ENCODE results near the gene MT4.

Gene MT4

DNA sequence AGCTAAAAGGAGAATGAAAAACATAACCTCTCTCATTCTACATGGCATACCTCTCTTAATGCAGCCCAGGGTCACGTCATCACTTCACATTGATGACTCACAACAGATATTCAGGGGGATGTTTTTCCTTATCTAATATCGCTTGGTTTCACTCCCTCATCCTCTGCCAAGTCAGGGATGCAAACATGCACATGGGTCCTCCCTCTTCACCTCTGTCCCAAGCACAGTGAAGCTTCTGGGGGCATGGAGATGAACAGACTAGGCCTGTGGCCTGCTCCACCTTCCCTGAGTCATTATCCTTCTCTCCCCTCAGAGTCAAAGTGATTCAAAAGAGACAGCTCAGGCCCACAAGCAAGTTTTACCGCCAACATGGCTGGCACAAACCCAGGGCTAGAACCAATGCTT is 41.2 kb downstream of the MT4 start:
- no peak for DNase-seq

DNA sequence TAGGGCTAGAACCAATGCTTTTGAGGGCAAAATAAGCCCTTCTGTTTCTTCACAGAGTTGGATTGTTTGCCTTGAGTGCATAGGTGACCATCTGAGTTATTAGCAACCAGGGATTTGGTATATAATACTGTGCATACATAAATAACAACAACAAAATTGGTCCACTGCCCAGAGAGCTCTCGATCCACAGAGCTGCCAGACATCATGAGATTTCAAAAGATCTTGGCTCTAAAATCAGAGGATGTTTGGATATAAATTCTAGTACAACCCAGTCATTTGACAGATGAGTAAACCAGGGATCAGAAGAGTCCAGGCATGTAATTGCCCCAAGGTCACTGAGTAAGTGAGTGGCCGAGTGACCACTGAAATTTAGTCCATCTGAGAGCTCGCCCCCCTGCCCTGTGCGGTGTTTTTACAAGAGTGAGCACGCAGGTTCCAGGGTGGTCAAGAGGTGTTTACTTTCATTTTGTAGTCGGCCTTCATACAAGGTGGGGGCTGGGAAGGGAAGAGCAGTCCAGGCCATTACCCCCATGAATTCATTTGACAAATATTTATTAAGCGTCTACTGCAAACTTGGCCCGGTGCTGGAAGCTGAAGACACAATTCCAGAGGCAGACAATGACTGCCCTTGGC is 41.7 kb downstream of the MT4 start:
- DNase-seq, result peak; percentile 51

DNA sequence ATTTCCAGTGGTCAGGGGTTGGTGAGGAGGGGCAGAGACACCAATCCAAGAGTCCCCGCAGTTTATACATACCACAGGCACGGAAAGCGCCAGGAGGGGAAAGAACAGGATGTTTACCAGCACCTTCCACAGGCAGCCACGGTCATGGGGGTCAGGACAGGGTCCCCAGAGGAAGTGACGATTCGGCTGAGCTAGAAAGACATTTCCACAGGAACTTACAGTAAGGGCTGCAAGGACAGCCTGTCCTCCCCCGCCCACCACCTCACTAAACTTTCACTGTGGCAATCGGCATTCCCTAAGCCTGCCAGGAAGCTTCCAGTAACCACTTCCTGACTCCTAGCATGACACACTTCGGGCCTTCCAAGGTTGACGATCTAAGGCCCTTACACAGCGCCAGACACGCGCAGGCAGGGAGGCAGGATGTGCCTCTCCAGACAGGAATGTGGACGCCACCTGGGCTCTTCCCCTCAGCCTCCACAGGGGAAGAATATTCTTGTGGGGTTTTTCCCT is 42.3 kb downstream of the MT4 start:
- no peak for DNase-seq

DNA sequence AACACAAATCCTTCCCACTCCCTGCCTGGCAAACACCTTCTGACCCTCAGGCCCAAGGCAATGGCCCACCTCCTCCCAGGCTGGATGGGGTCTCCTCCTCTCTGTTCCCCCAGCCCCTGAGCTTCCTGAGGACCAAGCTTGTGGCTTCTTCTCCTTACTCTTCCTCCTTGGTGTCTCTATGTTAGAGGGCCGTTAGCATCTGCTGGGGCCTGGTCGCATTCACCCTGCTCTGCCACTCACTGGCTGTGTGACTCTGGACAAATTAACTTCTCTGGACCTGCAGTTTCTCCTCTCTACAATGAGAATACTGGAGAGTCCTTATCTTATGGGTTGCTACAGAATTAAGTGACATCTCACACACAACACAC is 42.8 kb downstream of the MT4 start:
- no peak for DNase-seq

DNA sequence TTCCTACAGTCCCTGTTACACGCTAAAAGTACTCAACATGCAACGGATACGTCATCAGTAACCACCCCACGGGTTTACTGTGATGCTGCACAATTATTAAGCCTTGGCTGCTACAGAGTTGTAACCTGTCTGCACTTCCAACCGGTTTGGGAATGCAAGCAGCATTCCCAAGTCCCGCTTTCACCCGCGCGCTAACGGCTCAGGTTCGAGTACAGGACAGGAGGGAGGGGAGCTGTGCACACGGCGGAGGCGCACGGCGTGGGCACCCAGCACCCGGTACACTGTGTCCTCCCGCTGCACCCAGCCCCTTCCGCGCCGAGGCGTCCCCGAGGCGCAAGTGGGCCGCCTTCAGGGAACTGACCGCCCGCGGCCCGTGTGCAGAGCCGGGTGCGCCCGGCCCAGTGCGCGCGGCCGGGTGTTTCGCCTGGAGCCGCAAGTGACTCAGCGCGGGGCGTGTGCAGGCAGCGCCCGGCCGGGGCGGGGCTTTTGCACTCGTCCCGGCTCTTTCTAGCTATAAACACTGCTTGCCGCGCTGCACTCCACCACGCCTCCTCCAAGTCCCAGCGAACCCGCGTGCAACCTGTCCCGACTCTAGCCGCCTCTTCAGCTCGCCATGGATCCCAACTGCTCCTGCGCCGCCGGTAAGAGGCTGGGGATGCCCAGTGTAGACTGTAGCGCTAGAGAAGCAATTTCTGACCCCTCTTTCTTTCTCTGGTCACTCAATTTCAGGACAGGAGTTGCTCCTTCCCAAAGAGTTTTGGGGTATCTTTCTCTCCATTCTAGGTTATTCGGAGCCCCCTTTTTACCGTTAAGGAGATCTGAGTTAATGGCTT is 43.4 kb downstream of the MT4 start, which contains the start of gene MT2A:
TSS of gene MT2A (plus strand) at position 542 of the 833 bp plus-strand sequence. CDS start at position 614, 72 bp downstream.
- peak; percentile 8 for DNase-seq

DNA sequence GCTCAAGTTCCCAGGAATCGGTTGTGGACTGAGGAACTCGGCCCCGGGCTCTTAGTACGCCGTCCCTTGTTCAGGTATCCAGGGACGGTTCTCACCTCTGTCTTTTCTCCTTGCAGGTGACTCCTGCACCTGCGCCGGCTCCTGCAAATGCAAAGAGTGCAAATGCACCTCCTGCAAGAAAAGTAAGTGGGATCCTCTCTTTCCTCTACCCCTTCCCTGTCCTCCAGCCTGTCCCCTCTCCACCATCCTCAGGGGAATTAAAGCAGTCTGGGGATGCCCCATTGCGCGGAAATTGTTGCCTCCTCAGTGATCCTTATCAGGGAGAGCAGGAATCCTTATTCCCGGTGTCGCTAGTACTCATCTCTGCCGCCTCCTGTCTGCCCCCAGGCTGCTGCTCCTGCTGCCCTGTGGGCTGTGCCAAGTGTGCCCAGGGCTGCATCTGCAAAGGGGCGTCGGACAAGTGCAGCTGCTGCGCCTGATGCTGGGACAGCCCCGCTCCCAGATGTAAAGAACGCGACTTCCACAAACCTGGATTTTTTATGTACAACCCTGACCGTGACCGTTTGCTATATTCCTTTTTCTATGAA is 44.1 kb downstream of the MT4 start:
- no peak for DNase-seq

DNA sequence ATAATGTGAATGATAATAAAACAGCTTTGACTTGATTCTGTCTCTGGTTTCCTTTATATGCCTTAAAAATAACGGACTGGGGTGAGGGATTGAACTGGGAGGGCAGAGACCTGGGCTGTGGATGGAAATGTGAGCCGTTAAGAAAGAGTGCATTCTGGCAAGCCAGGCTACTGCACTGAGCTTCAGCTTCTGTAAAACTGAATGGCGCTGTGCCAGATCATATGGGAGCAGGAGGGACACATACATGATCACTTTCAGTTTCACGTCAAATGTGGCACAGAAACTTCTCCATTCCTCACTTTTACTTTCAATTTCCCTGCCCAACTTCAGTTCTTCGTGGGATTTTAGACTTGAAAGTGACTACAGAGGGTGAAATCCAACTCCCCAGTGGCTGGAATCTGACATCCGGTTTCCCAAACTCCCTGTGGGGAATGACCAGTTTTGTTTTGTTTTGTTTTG is 44.6 kb downstream of the MT4 start:
- peak; percentile 34 for DNase-seq

DNA sequence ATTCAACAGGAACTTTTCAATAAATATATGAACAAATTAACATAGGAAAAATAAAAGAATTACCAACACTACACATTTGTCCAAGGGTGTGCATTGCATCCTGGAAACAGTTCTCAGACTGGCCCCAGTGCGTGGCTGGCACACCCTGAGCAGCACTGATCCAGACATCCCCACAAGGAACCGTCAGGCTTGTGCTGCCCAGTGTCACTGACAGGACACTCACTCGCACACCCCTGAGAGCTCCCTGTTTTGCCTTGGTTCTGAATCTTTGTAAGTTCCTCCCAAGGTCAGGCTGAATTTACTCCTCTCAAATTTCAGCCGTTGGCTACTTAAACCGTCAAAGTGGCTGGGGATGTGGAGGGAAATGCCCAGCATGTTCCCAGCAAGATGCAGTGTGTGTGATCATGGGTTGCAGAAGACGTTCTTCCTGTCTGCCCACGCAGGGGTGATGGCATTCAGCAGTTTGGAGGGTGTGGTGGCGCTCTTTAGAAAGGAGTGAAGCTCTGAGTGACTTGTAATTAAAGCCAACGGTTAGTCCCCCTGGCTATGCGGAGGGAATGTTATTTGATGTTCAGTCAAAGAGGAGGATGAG is 45.2 kb downstream of the MT4 start:
- no peak for DNase-seq

DNA sequence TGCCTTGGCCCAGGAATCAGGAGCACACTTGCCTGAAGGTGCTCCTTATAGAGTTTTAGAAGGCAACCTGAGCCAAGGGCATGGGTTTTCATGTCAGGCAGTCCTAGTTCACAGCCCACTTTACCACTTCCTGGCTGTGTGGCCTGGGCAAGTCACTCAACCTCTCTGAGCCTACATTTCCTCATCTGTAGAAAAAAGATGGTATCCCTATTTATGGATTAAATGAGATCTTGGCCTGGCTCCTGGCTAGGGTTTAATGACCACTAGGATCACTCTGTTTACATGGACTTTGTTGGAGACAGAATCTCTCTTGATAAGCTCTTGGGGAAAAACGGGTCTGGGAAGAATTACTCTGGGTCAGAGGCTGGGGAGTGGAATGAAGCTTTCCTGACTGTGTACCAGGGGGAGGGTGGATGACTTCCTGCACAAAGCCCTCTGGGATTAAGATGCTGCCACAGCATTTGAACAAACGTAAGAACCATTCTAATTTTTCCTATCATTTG is 45.8 kb downstream of the MT4 start:
- no peak for DNase-seq

DNA sequence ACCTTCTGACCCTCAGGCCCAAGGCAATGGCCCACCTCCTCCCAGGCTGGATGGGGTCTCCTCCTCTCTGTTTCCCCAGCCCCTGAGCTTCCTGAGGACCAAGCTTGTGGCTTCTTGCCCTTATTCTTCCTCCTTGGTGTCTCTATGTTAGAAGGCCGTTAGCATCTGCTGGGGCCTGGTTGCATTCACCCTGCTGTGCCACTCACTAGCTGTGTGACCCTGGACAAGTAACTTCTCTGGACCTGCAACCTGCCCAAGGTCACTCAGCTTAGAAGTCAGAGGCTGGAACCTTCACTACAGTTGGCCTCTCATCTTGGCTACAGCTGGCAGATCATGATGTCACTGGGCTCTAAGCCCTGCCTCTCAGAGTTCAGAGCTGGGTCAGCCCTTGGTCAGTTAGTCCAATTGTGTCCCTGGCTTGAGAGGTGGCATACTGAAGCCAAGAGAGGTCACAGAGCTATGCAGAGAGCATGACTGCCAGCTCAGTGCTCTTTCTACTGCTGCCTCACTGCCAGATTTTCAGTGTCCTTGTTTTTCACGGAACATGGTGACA is 46.5 kb downstream of the MT4 start:
- no peak for DNase-seq

DNA sequence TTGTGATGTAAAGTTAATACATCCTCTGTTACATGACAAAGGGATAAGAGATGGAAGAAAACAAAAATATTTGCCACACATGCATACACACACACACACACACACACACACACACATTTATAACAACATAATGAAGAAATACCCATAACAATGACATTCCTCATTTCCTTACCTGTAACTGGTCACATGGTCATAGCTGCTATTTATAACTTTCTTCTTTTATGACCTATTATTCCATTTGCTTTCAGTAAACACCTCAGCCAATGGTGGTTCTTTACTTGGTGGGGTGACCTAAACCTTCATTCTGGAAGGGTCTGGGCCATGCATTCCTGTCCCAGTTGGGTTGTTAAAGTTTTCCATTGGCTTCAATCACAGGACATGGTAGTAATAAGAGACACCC is 48.8 kb downstream of the MT4 start:
- no peak for DNase-seq

DNA sequence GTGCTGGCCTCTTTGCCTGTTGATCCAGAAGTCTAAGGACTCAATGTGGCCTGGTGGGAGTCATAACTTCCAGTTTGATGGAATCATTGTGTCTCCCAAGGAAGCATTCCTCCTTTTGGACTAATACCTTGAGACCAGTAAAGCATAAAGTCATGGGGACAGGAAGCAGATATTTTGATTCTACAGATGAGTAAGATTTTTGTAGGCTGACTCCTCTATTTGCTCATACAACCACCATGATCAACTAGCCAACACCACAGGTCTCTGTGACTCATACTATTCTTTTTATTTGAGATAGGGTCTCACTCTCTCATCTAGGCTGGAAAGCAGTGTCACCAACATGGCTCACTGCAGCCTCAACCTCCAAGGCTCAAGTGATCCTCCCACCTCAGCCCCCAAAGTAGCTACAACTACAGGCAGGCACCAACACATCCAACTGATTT is 49.7 kb downstream of the MT4 start:
- DNase-seq, result no peak

DNA sequence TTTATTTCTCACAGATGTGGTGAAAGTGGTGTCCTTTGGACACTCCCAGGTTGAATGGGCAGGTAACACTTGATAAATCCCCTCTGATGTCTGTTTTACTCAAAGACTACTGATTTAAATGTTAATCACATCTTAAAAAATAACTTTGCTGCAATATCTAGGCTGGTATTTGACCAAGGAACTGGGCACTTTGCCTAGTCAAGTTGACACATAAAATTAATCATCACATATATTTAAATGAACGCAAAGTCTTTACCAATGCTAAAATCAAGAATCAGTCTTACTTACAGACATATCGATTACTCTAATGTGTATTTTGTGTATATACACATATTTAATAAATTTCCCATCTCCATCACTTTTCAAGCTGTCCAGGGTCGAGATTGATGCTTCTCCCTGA is 50.5 kb downstream of the MT4 start:
- no peak for DNase-seq

DNA sequence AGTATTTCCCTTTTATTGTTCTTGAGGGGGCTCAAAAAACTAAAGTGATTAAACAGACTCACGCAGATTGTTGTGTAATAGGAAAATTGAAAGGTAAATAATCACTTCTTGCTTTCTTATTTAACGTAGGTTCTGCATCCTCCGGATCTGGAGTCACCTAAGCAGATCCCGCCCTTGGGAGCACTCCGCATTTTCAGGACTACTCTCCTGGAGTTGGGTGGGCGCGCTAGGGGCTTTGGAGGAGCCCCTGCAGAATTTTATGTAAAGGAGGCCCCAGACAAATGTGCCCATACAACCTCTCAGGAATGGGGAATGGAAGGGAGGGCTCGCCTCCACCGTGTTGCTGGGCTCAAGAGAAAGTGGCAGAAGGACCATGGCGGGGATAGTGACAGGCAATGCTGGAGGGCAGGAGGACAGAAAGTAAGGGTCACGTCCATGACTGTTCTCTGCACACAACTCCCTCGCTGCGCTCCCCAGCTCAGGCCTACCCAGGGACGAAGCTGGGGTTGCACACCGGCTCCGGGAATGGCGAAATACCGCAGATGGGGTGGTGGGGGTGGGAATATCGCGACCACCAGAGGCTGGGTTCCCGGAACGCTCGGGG is 51.8 kb downstream of the MT4 start:
- DNase-seq, result no peak

DNA sequence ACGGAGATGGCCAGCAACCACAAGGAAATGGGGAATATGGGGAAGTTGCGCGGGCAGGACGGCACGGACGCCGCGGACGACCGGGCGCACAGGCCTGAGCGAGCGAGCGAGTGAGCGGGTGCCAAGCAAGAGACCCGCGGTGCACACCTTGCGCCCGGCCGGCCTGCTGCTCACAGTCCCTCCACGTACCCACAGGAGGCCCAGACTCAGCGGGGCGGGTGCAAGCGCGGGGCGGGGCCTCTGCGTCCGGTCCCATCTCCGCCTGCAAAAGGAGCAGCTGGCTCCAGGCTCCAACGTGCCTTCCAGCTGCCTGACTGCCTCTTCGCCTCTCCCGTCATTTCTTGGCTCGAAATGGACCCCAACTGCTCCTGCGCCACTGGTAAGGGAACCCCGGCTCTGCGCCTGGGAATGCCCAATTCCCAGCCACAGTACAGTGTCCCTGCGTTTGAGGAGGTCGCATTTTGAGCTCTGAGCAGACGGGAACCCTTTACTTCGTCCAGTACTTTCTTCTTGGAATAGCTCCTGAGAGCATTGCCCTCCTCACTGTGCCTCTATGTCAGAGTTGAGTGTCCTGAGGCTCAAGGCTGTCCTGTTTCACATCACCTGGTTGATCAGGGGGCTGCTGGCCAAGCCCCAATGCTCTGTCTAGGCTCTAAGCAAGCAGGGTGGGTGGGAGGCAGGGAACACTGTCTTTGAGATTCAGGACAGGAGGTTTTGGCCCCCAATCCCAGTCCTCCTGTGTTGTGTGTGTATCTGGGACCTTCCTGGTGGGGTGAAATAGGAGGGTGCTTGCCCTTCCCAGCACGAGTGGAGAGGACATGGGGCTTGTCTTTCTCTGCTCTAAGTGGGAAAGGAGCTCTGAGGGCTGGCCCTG is 52.6 kb downstream of the MT4 start:
- DNase-seq, result no peak

DNA sequence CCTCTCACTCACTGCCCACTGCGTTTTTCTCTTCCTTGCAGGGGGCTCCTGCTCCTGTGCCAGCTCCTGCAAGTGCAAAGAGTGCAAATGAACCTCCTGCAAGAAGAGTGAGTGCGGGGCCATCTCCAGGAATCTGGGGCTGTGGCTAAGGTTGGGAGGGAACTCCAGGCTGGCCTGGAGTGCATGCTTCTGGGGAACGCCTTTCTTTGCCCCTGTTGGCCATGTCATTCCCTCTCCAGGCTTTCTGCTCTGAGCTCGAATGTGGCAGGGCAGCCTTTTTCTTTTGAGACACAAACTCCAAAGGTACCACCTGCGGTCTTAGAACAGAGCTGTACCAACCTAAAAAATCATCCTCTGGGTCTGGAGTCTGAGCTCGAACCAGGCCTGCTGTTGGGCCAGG is 53.3 kb downstream of the MT4 start:
- no peak for DNase-seq
